ENCODE results near the gene LRMDA.
A peak's percentile ranks its signal among the peaks of the same experiment; 100 is the strongest.

LRMDA gene

GRCh38 chr10:76481178-76481577 is 1049.8 kb downstream of the LRMDA start:
- TF ChIP-seq, protein P1, sequence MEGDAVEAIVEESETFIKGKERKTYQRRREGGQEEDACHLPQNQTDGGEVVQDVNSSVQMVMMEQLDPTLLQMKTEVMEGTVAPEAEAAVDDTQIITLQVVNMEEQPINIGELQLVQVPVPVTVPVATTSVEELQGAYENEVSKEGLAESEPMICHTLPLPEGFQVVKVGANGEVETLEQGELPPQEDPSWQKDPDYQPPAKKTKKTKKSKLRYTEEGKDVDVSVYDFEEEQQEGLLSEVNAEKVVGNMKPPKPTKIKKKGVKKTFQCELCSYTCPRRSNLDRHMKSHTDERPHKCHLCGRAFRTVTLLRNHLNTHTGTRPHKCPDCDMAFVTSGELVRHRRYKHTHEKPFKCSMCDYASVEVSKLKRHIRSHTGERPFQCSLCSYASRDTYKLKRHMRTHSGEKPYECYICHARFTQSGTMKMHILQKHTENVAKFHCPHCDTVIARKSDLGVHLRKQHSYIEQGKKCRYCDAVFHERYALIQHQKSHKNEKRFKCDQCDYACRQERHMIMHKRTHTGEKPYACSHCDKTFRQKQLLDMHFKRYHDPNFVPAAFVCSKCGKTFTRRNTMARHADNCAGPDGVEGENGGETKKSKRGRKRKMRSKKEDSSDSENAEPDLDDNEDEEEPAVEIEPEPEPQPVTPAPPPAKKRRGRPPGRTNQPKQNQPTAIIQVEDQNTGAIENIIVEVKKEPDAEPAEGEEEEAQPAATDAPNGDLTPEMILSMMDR (conservative IDR thresholded peaks at IDR 0.05; ENCODE audit: low read depth, low read length) = no peak
- no peak overlapping the region for H3K4me3 ChIP-seq (ENCODE audit: low read depth, low read length)
- no peak for DNase-seq (ENCODE audit: low read depth)

- no peak for DNase-seq (ENCODE audit: low read depth)
- TF ChIP-seq, protein P1 (conservative IDR thresholded peaks at IDR 0.05; ENCODE audit: low read depth, low read length) = no peak
- H3K4me3 ChIP-seq (ENCODE audit: low read depth, low read length) = no peak overlapping the region
These were observed 1056.2 kb downstream of the LRMDA start for GRCh38 chr10:76487582-76487981.

GRCh38 chr10:76488602-76489001 is 1057.2 kb downstream of the LRMDA start:
- H3K4me3 ChIP-seq (ENCODE audit: low read depth, low read length) = no peak overlapping the region
- DNase-seq (ENCODE audit: low read depth) = no peak
- TF ChIP-seq, protein P1 (conservative IDR thresholded peaks at IDR 0.05; ENCODE audit: low read depth, low read length) = no peak

DNA sequence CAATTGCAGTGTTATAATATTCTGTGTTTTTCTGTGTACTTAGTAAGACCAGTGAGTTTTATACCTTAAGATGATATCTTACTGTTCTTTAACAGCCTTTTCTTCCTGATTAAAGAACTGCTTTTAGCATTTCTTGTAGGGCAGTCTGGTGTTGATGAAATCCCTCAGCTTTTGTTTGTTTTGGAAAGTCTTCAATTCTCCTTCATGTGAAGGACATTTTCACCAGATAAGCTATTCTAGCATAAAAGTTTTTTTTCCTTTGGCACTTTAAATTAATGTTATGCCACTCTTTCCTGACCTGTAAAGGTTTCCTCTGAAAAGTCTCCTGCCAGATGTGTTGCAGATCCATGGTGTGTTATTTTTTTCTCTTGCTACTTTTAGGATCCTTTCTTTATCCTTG is 1059.8 kb downstream of the LRMDA start:
- TF ChIP-seq, protein P1 (conservative IDR thresholded peaks at IDR 0.05; ENCODE audit: low read depth, low read length) = no peak
- H3K4me3 ChIP-seq (ENCODE audit: low read depth, low read length) = no peak overlapping the region
- peak; percentile 70 for DNase-seq (ENCODE audit: low read depth)

GRCh38 chr10:76492026-76492425 is 1060.6 kb downstream of the LRMDA start:
- TF ChIP-seq, protein P1 (conservative IDR thresholded peaks at IDR 0.05; ENCODE audit: low read depth, low read length) = no peak
- peak; percentile 94 for DNase-seq (ENCODE audit: low read depth)

DNA sequence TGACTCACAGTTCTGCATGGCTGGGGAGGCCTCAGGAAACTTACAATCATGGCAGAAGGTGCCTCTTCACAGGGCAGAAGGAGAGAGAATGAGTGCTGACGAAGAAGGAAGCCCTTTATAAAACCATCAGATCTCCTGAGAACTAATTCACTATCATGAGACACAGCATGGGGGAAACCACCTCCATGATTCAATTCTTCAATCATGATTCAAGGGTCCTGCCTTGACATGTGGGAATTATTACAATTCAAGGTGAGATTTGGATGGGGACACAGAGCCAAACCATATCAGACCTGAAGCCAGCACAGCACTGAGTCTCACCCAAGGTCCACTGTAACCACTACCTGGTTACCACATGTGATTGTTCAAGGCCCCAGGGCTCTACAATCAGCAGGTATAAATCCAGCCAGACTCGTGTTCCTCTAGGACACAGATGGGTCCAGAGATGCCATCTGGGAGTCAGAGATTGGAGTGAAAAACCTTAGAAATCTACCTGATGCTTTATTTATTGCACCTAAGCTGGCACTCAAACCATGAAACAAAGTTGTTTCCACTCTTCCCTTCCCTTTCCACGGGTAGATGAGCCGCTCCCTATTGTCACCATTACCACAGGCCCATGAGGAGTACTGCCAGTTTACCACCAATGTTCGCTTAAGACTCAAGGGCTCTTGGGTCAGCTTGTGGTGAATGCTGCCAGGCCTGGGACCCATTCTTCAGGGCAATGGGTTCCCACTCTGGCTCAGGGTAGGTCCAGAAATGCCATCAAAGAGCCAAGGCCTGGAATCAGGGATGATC is 1061.5 kb downstream of the LRMDA start:
- no peak overlapping the region for H3K4me3 ChIP-seq (ENCODE audit: low read depth, low read length)
- TF ChIP-seq, protein P1 (conservative IDR thresholded peaks at IDR 0.05; ENCODE audit: low read depth, low read length) = no peak
- no peak for DNase-seq (ENCODE audit: low read depth)

More at GRCh38 chr10:76492026-76492425, 1060.6 kb downstream of the LRMDA start:
- no peak overlapping the region for H3K4me3 ChIP-seq (ENCODE audit: low read depth, low read length)

DNA sequence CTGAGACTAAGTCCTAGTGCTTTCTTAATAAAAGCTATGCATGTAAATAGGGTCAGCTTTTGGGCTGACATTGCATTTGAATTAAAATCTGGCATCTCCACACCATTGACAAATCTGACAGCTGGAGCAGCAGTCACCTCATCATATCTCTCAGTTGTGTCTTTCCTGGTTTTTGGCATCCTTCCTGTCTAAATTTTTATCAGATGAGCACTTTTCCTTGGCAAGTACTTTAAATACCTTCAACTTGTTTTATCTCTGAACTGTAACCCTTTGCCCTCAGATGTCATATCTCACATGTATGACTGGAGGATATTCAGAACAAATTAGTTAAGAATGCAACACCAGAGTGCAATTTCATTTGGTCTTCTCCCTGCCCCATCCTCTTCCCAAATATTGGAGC is 1066.2 kb downstream of the LRMDA start:
- no peak overlapping the region for H3K4me3 ChIP-seq (ENCODE audit: low read depth, low read length)
- DNase-seq (ENCODE audit: low read depth) = peak; percentile 4
- TF ChIP-seq, protein P1 (conservative IDR thresholded peaks at IDR 0.05; ENCODE audit: low read depth, low read length) = no peak
